ENCODE results near the gene RPP25. TPM values are rescaled to one million over a fixed set of nuclear protein-coding genes. Genes with fewer than 3 reads are reported as not detected.

RPP25 gene
- total and polyA plus RNA-seq, 10 of the 15 experiments (the other 5 are each of a cell fraction or from before 2014, with no cell fraction given): 0.41 to 10.8 (median 4.7) TPM

DNA sequence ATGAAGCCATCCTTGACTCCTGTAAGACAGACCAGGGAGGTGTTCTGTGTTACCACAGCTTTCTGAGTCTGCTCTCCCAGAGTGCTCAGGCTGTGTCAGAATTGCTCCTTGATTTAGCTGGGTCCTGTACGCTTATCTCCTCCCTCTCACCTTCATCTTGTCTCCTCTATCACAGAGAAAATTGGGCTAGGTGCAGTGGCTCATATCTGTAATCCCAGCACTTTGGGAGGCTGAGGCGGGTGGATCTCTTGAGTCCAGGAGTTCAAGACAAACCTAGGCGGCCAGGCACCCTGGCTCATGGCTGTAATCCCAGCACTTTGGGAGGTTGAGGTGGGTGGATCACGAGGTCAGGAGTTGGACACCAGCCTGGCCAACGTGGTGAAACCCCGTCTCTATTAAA is 44.7 kb upstream of the RPP25 start:
- SMC1A ChIA-PET (ENCODE audit: uncharacterized antibody, unreplicated experiment): no interaction called here
- H3K4me2 ChIP-seq (ENCODE audit: control insufficient read depth, insufficient read depth): no peak overlapping the region
- peaks cover 3% of the 10 kb centered on the region; the same call in 1 of the 2 replicates for H3K4me1 ChIP-seq (ENCODE audit: control insufficient read depth, insufficient read depth, low read length)
- no peak overlapping the region for H3K9ac ChIP-seq (ENCODE audit: control insufficient read depth, insufficient read depth, low read length)
- H3K36me3 ChIP-seq (ENCODE audit: control insufficient read depth in 2 of 2, insufficient read depth in 2 of 2, low read length in 1 of 2): no peaks in the 10 kb centered on the region
- BruUV-seq (replicated peaks): no TSS peak
- H4K20me1 ChIP-seq (ENCODE audit: control insufficient read depth, insufficient read depth): no peaks in the 10 kb centered on the region
- POLR2A ChIA-PET: interaction anchor here (0.6 kb wide), 1 partner anchor 398 kb away, joined by 5 read pairs; no protein-coding TSS in a partner anchor
- intact Hi-C loops (cut with micrococcal nuclease; ENCODE audit: unreplicated experiment): no loop called here
- no peaks in the 10 kb centered on the region for H3K9me3 ChIP-seq (replicated peaks; ENCODE audit: control insufficient read depth, insufficient read depth, low read length)
- 41% methylated on average over 6 of the region's 6 CpGs for WGBS (ENCODE audit: insufficient coverage, insufficient replicate concordance, low lambda C conversion rate, missing lambda C conversion rate)
- TF ChIP-seq HDAC2 (IDR thresholded peaks at IDR 0.05) (no peak), BHLHE40 (IDR thresholded peaks at IDR 0.05; ENCODE audit: borderline replicate concordance in 1 of 2, low read depth in 2 of 2, low read length in 1 of 2) (no peak), ZNF24 (IDR thresholded peaks at IDR 0.05) (no peak), ZNF217 (IDR thresholded peaks at IDR 0.05) (no peak), SREBF1 (IDR thresholded peaks at IDR 0.05; ENCODE audit: low read length) (no peak), ASH2L (IDR thresholded peaks at IDR 0.05; ENCODE audit: borderline replicate concordance, low read depth) (no peak), RCOR1 (conservative IDR thresholded peaks at IDR 0.05; ENCODE audit: low read depth, low read length) (no peak), NFXL1 (IDR thresholded peaks at IDR 0.05; ENCODE audit: borderline replicate concordance) (no peak), NR2F1 (conservative IDR thresholded peaks at IDR 0.05) (no peak), CBFB (IDR thresholded peaks at IDR 0.05; ENCODE audit: low read depth) (no peak), JUND (IDR thresholded peaks at IDR 0.05; ENCODE audit: low read depth, low read length) (no peak), MTA3 (IDR thresholded peaks at IDR 0.05; ENCODE audit: borderline replicate concordance, low read length) (no peak), SMARCA5 (IDR thresholded peaks at IDR 0.05) (no peak)
- H3K79me2 ChIP-seq (ENCODE audit: control insufficient read depth, insufficient read depth, low read length): no peaks in the 10 kb centered on the region
- no peak for FAIRE-seq
- no peak overlapping the region for H2AFZ ChIP-seq (ENCODE audit: control insufficient read depth, low read depth, low read length)
- RAD21 ChIA-PET (ENCODE audit: unreplicated experiment): interaction anchor here (1.5 kb wide), 1 partner anchor 9 kb away, joined by 3 read pairs; no protein-coding TSS in a partner anchor
- no peak for DNase-seq (ENCODE audit: low read depth, low spot score)
- no peak overlapping the region for H3K27ac ChIP-seq (ENCODE audit: control insufficient read depth, insufficient read depth)
- H3K27me3 ChIP-seq (replicated peaks in 1 of 2; ENCODE audit: control insufficient read depth in 2 of 2, insufficient read depth in 2 of 2, low read length in 1 of 2): no peaks in the 10 kb centered on the region; a peak in 1 of 4 replicates
- no peak for ATAC-seq
- in situ Hi-C loops (cut with MboI): loop anchor here (25.0 kb wide), 1 partner anchor 661 kb away; no protein-coding TSS in a partner anchor
- H3K4me3 ChIP-seq: no peak overlapping the region
- CTCF ChIA-PET: no interaction called here

All from GM12878 (cell line).